Panc1 (cell line): ENCODE results near the gene PRKCA. TPM values are rescaled to one million over a fixed set of nuclear protein-coding genes. Genes with fewer than 3 reads are reported as not detected.

Experiments
- ATAC-seq: fragments of 200-7000 bp; cut with Tn5 transposase; 2 replicates; pipeline ENCODE4 v1.9.1; 2020; ENCODE audit warnings: mild to moderate bottlenecking, moderate library complexity
- BruUV-seq: library from RNA; stranded (reverse); fragments of 400-500 nt; replicated peaks from 2 replicates; lab custom pipeline; 2021; lab: Mats Ljungman, UMichigan
- CTCF ChIA-PET: fragments of 300-600 bp; sonication (Branson Sonifier 250); formaldehyde crosslinking; loops from one replicate; lab custom pipeline; 2022; ENCODE audit warnings: antibody characterized with exemption; lab: Charles Lee
- POLR2A ChIA-PET: fragments of 300-600 bp; sonication (Branson Sonifier 250); formaldehyde crosslinking; loops from one replicate; lab custom pipeline; 2022; ENCODE audit warnings: antibody characterized with exemption; lab: Charles Lee
- DNase-seq: peaks from one replicate; pipeline ENCODE4 v3.0.0-alpha.2; 2010; ENCODE audit warnings: low read depth, low spot score
- H3K27ac ChIP-seq: 2 replicates; pipeline ENCODE4 v1.5.1; 2011; ENCODE audit warnings: mild to moderate bottlenecking, low read length, inconsistent platforms
- H3K27me3 ChIP-seq: fragments of 200-500 bp; sonication (Bioruptor generic); 2 replicates; pipeline ENCODE4 v1.6.0; 2014; ENCODE audit warnings: low read length, inconsistent platforms; ENCODE audit not compliant: control insufficient read depth, insufficient read depth
- H3K36me3 ChIP-seq: fragments of 200-500 bp; sonication (Bioruptor generic); 2 replicates; pipeline ENCODE4 v1.5.1; 2014; ENCODE audit warnings: inconsistent platforms, mild to moderate bottlenecking, low read length, moderate library complexity; ENCODE audit not compliant: control insufficient read depth, insufficient read depth
- H3K4me1 ChIP-seq: 2 replicates; pipeline ENCODE4 v1.5.1; 2011; ENCODE audit warnings: inconsistent platforms, mild to moderate bottlenecking, low read length, moderate library complexity; ENCODE audit not compliant: control insufficient read depth, insufficient read depth
- H3K4me3 ChIP-seq, 2 experiments: 2 replicates each; pipeline ENCODE4 v1.5.1; 2011 to 2012; ENCODE audit warnings: low read depth in 2 of 2, low read length in 2 of 2, mild to moderate bottlenecking in 2 of 2, inconsistent platforms in 1 of 2, moderate library complexity in 1 of 2
- H3K9me3 ChIP-seq: fragments of 200-500 bp; sonication (Bioruptor generic); 2 replicates; pipeline ENCODE4 v1.5.1; 2014; ENCODE audit warnings: low read depth, mild to moderate bottlenecking, inconsistent platforms, low read length, moderate library complexity; ENCODE audit not compliant: control insufficient read depth, insufficient read depth
- CTCF ChIP-seq: fragments of 450-650 bp; IDR thresholded peaks from 2 replicates; pipeline ENCODE4 v1.5.1; 2017; ENCODE audit warnings: mild to moderate bottlenecking
- POLR2AphosphoS5 ChIP-seq: IDR thresholded peaks from 2 replicates; pipeline ENCODE4 v1.6.1; 2012; ENCODE audit warnings: mild to moderate bottlenecking, low read depth, low read length, moderate library complexity
- REST ChIP-seq, 2 experiments: IDR thresholded peaks; 2 replicates each; pipeline ENCODE4 v1.6.1; 2011 to 2012; ENCODE audit warnings: low read depth in 2 of 2, control low read depth in 1 of 2, low read length in 1 of 2, mild to moderate bottlenecking in 1 of 2, moderate library complexity in 1 of 2; ENCODE audit not compliant: insufficient read depth in 1 of 2
- SIN3A ChIP-seq: IDR thresholded peaks from 2 replicates; pipeline ENCODE4 v1.6.1; 2012; ENCODE audit warnings: low read depth, mild to moderate bottlenecking, low read length, moderate library complexity, borderline replicate concordance; ENCODE audit not compliant: insufficient read depth
- TCF7L2 ChIP-seq: IDR thresholded peaks from 2 replicates; pipeline ENCODE4 v1.6.1; 2011; ENCODE audit warnings: mild to moderate bottlenecking, low read depth, low read length, inconsistent platforms
- in situ Hi-C: cut with HindIII; loops from 2 replicates; pipeline ENCODE4 v1.10.0; 2016; ENCODE audit warnings: low sequenced_read_pairs, low pct_unique_long_range_greater_than_20kb
- intact Hi-C: fragments of 100-400 bp; cut with micrococcal nuclease; formaldehyde crosslinking; loops from one replicate; pipeline ENCODE4 v1.10.0; 2022; ENCODE audit not compliant: unreplicated experiment
- total RNA-seq: library from RNA; stranded (reverse); gene quantifications from one replicate; pipeline ENCODE4 v1.2.1, GENCODE V29; 2021; ENCODE audit not compliant: unreplicated experiment

PRKCA gene
- total RNA-seq, 1 experiment from 2014 or later: 53.0 TPM

- in situ Hi-C loops (no loop called here), intact Hi-C loops (no loop called here)
- 0 out of 2 replicates have a peak, but pooled peaks cover 4% of the 10 kb centered on the region for H3K36me3 ChIP-seq
- CTCF ChIA-PET: no interaction called here
- BruUV-seq: no TSS peak
- no peaks in the 10 kb centered on the region for H3K9me3 ChIP-seq
- no peak for DNase-seq
- TF ChIP-seq REST (IDR thresholded peaks at IDR 0.05; ENCODE audit: insufficient read depth in 1 of 2, low read depth in 2 of 2, low read length in 1 of 2): no peak
- TF ChIP-seq POLR2AphosphoS5: no peak
- no peak for TF ChIP-seq SIN3A
- TF ChIP-seq CTCF: no peak
- TF ChIP-seq TCF7L2: no peak
- no peaks in the 10 kb centered on the region for H3K4me1 ChIP-seq
- H3K27ac ChIP-seq: no peak overlapping the region
- POLR2A ChIA-PET: no interaction called here
- H3K4me3 ChIP-seq: no peak overlapping the region
- H3K27me3 ChIP-seq: no peaks in the 10 kb centered on the region
- no peak for ATAC-seq
These were observed 476.8 kb downstream of the PRKCA start for GRCh38 chr17:66779237-66779606.

GRCh38 chr17:66781135-66781534 is 478.7 kb downstream of the PRKCA start:
- no peak for ATAC-seq
- no peak for DNase-seq
- Histone ChIP-seq H3K4me3 (no peak overlapping the region), H3K27me3 (no peaks in the 10 kb centered on the region), H3K27ac (no peak overlapping the region), H3K9me3 (no peaks in the 10 kb centered on the region), H3K4me1 (no peaks in the 10 kb centered on the region), H3K36me3 (no peaks in the 10 kb centered on the region)
- ChIA-PET POLR2A (no interaction called here), CTCF (no interaction called here)
- TF ChIP-seq REST (IDR thresholded peaks at IDR 0.05; ENCODE audit: insufficient read depth in 1 of 2, low read depth in 2 of 2, low read length in 1 of 2): no peak
- no peak for TF ChIP-seq TCF7L2
- TF ChIP-seq CTCF: no peak
- no TSS peak for BruUV-seq
- in situ Hi-C loops (no loop called here), intact Hi-C loops (no loop called here)
